ENCODE measurements around the gene ADK.
"Not testable (repeated sequence)": the region's sequence is repeated elsewhere in the genome, so short reads cannot be mapped to it uniquely, and the experiment has no call there.

ADK gene

DNA sequence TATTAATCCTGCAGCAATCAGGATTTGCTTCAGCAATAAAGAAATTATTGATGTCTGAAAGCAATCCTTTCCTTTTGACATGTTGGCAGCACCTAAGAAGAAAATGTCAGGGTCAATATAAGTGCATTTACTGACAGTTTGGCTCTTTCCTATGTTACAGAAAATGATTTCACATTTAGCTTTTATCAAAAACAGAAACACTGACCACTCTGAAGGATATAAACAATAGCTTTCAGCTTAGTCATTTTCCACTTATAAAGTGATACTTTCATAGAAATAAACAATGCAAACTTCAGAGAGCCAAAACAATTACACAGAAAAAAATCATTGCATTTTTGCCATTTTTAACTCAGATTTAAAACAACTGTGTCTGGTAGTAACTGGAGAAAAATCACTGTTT, 349.8 kb downstream of the ADK start:
- DNase-seq: no peak

DNA sequence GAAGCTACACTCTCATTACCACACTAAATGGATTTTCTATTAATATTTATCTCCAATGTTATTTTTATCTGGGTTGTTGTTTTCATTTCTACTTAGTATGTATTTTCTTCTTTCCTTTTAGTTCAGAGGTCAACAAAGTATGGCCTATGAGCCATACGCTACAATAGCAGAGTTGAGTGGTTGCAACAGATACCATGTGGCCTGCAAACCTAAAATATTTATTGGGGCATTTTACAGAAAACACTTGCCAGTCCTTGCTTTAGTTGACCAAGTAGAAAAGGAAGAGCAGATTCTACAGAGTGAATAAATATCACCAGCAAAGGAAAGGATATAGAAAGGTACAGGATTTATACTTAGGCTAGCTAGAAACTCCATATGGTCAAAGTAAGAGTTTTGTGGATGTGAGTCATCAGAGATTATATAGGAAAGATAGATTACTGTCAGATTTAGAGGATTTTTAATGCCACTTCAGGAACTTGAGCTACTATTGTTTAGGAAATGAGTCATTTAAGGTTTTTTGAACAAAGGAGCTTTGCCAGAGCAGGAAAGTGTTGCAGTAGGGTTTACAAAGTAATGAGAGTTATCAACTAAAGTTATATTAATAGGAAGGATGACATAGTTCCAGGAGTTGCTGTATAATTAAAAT, 352.1 kb downstream of the ADK start:
- DNase-seq: no peak

DNA sequence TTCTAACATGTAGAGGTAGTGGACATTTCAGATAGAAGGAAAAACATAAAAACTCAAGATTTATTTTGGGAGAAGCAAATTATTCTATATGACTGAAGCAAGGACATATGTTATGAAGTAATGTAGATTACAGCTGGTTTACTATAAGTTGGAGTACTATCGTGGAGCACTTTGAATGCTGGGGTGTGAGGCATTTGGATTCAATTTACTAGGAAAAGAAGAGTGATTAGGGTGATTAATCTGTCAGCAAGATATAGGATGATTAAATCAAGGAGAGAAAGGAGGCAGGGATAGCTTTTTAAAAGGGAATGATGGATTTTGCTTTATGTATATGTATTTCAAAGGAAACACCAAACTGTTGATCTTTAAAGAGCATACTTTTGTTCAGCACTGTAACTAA, 356.9 kb downstream of the ADK start:
- DNase-seq: no peak

DNA sequence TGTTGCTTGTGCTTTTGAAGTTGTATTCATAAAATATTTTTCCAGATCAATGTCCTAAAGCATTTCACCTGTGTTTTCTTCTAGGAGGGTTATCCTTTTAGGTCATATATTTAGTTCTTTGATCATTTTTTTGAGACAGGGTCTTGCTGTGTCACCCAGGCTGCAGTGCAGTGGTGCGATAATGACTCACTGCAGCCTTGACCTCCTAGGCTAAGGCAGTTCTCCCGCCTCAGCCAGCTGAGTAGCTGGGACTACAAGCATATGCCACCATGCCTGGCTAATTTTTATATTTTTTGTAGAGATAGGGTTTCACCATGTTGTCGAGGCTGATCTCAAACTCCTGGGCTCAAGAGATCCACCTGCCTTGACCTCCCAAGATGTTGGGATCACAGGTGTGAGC, 359.6 kb downstream of the ADK start:
- DNase-seq: no peak

DNA sequence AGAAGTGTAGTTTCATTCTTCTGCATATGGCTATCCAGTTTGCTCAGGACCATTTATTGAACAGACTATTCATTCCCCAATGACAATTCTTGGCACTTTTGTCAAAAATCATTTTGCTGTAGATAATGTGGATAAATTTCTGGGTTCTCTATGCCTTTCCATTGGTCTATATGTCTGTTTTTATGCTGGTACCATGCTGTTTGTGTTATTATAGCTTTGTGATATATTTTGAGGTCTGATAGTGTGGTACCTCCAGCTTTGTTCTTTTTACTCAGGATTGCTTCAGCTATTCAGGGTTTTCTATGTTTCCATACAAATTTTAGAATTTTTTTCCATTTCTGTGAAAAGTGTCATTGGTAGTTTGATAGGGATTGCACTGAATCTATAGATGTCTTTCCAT, 360.0 kb downstream of the ADK start:
- DNase-seq: no peak

DNA sequence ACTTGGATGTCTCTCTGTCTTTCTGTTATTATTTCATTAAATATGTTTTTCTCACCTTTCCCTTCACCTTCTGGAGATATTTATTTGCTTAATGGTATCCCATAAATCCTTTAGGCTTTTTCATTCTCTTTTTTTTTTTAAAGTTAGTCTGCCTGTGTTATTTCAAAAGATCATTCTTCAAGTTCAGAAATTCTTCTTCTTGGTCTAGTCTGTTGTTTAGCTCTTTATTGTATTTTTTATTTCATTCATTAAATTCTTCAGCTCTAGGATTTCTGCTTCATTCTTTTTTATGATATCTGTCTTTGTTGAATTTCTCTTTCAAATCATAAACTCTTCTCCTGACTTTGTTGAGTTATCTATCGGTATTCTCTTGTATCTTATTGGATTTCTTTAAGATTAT, 363.3 kb downstream of the ADK start:
- no peak for DNase-seq

DNA sequence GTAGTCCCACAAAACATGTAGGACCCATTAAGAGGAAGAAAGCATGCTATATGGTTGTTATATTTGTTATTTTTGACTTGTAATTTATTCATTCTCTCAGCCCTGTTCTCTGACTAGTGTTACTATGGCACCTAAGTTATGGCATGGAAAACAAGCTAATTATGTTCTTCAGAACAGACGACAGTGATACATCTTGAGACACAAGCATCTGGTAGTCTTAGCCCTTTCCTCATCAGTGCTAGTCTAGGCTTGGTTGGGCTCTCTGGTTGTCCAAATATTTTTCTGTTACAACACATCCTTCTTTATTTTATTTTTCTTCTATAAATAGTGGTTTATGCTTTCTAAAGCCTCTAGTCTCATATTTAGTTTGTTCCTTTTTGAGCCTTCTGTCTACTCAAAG, 367.0 kb downstream of the ADK start:
- no peak for DNase-seq

DNA sequence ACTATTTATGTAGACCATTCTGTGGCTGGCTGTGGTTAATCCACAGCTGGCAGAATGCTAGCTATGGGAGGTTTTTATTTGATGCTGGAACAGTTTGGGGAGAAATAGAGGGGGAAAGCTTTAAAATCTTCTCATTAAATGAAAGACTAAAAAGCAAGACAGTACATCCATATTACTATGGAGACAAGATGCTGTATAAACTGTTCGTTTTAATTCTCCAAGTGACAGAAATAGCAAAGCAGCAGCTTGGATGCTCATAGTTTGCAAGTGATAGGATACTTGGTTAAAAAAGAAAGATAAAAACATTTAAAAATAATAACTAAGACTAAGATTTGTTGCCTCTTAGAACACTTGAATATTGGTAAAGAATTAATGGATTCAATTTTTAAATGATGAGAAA, 370.5 kb downstream of the ADK start:
- no peak for DNase-seq

DNA sequence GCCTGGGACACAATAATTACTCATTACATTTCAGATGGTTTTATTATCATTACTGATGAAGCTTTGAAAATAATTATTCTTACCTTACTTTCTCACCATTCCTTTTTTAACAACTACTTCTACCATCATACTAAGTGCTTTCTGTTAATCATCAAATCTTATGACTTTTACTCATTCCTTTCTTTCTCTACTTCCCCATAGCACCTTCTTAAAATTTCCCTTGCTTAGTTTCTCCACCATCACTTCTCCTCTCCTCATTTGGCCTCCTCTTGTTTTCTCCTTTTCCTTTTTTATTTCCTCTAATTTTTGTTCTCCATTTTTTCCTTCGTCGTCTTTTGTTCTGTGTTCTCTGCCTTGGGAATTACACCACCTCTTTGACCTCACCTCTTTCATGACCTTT, 372.2 kb downstream of the ADK start:
- no peak for DNase-seq

DNA sequence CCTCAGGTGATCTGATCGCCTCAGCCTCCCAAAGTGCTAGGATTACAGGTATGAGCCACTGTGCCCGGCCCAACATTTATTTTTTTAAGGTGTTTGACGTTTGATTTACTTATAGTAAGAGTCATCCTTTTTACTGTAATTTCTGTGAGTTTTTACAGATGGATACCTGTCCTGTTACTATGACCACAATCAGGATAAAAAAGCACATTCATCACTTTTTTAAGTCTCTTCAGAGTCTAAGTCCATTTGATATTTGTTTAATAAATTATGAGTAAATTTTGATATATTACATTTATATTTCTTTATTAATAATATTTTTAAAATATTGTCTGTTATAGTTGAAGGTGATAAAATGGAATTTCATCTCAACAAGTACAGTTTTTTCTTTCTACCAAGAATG, 374.9 kb downstream of the ADK start:
- DNase-seq: no peak

DNA sequence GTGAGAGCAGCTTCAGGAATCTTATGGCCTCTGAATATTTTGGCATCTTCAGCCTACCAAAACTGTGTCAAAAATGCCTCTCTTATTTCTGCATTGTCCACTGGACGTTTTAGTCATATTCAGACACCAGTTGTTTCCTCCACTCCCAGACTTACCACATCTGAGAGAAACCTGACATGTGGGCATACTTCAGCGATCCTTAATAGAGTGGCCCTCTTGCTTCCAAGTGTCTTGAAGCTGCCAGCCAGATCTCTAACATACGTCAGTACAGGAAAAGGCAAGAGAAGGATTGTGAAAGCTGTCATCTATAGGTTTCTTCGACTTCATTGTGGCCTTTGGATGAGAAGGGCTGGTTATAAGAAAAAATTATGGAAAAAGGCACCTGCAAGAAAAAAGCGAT, 376.6 kb downstream of the ADK start:
- not testable (repeated sequence) for DNase-seq

DNA sequence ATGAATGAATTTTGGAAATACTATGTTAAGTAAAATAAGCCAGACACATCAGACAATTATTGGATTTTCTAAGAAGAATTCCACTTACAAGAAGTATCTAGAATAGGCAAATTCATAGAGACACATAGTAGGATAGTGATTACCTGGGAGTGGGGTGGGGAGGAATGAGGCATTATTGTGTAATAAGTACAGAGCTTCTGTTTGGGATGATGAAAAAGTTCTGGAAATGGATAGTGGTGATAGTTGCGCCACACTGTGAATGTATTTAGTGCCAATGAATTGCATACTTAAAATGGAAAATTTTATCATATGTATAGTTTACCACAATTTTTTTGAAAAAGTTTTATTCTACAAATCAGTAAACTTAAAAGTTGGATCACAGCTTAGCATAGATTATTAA, 378.2 kb downstream of the ADK start:
- DNase-seq: no peak

DNA sequence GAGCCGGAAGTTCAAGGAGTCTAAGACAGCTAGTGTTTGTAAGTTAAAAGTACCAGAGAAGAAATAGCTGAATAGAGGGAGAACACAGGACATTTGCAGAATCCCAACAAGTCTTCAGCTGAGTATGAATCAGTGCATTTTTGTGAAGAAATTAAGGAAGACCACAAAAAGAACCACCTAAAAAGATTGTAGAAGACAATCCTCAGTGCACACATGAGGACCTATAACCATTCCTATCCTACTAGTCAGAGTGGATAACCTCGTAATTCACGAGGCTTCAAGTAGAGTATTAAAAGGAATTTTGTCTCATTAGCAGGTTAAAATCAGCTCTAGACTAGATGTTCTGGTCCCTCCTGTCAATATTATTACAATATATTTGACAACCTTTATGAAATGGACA, 380.0 kb downstream of the ADK start:
- DNase-seq: no peak

DNA sequence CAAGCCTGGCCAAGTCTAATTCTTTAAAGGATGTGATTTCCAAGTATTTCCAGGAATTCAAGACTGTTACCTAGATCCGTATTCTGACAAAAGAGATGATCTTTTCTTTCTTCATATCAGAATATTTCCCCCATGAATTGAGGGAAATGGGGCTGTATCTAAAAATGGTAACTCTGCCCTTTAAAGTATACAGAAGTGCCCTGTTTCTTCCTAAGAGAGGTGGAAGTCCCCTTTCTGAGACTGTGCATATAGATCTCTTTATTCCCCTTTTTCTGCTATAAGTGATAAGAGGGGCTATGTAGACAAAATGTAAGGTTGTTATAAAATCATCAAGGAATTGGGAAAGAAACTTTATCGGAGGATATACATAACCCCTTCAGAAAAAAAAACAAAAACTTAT, 388.3 kb downstream of the ADK start:
- DNase-seq: no peak

DNA sequence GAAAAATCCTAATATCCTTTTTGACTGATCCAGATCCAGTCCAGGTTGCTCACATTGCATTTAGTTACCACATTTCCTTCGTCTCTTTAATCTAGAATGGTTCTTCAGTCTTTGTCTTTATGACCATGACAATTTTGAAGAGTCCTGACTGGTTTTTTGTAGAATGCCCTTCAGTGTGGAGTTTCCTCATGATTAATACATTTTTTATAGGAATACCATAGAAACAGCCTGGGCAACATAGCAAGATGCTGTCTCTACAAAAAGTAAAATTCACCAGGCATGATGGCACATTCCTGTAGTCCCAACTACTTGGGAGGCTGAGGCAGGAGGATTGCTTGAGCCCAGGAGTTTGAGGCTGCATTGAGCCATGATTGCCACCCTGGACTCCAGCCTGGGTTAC, 390.4 kb downstream of the ADK start:
- DNase-seq: no peak

DNA sequence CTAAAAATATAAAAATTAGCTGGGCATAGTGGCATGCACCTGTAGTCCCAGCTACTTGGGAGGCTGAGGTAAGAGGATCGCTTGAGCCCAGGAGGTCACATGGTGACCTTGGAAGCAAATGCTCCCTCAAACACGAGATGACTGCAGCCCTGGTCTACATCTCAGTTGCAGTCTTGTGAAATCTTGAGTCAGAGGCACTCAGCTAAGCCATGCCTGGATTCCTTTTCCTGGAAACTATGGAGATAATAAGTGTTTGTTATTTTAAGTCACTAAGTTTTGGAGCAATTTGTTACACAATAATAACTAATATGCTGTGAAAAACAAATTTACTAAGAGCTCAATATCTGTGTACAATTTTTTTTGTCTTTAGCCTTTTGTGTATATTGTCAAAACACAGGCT, 391.1 kb downstream of the ADK start:
- DNase-seq: no peak

DNA sequence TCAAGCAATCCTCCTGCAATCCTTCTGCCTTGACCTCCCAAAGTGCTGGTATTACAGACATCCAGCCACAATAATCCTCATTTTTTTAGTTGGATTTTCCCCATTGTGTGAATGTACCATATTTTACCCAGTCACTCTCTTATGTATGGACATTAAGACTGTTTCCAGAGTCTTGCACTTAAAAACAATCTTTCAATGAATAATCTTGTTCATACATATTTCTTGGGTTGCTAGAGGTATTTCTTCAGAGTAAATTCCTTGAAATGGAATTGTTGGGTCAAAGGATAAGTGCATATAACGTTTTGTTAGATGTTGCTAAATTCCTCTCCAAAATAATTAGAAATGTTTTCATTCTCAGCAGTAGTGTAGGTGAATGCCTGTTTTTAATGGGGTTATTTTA, 392.3 kb downstream of the ADK start:
- DNase-seq: no peak

DNA sequence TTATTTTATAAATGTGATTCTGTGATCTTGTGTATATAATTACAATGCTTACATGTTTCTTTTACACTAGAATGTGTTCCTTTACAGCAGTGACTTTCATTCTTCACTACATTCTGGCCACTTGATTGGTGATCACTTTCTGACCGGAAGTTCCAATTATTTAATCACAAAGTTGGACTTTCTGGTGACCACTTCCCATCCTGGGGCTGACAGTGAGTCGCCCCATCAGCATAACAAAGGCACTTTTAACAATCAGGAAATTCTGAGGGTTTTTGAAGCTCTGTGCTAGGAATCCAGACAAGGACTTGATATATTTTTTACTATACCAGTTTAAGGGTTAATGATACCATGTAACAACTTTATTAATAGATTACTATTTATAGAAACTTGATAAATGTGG, 393.1 kb downstream of the ADK start:
- DNase-seq: no peak

DNA sequence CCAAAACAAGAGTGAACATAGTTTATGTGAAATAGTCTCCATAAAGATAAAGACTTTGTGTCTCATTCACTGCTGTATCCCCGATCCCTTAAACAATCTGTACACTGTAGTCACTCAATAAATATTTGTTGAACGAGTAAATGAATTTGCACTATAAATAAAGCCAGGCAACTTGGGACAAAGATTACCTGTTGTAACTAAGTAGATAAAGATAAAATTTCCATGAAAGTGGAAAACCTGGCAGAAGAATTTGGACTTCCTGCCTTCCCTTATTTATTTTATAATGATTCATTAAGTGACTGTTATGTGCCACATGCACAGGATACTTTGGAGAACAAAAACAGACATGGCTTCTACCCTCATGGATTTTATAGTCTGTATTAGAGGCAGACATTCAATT, 397.7 kb downstream of the ADK start:
- DNase-seq: no peak

DNA sequence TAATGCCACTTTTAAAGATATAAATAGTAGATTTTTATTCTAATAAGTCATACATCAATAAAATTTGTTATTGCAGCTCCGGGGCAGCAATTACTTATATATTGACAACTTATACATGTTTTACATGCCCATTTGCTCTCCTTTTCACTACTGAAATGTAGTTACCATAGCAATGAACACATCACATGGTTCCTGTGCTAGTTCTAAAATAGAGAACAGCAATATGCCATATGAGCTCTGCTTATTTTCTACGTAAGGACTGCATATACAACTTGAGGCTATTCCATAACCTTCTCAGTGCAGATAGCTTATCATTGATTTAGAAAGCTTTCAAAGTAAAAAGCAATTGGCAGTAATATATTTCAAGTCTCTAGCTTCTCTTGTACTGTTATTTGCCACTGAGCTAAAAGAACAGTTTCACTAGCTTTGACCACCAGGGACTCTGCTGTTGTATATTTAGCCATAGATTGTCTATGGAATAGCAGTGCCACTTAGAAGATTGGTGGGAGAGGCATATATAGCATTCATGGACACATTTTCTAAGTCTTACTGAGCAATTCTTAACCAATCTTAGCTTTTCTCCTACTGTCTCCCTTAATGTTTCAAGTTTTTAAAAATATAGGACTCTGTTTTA, 405.2 kb downstream of the ADK start:
- DNase-seq: no peak

DNA sequence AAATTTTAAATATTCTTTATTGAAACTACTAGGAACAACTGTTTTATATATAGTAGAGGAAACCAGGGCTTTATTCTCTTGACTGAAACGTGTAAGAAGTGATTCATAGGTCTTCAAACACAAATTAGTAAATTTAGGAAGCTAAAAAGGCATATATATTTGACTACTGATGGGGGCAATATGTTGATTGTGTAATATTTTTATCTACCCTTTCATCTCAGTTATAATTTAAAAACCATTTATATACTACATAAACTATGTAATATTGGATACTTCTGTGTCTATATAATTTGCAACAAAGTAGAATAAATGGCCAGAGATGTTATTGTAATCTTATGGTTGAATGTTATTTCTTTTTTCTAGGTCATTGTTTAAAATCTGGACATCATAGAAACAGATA, 406.1 kb downstream of the ADK start:
- DNase-seq: no peak

DNA sequence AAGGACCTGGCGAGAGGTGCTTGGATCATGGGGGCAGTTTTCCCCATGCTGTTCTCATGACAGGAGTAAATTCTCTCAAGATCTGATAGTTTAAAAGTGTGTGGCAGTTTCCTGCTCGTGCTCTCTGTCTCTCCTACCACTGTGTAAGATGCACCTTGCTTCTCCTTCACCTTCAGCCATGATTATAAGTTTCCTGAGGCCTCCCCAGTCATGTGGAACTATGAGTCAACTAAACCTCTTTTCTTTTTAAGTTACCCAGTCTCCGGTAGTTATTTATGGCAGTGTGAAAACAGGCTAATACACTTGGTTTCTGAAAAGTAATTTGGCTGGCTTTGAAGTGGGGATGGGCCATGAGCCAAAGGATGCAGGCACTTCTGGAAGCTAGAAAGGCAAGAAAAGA, 407.4 kb downstream of the ADK start:
- no peak for DNase-seq

DNA sequence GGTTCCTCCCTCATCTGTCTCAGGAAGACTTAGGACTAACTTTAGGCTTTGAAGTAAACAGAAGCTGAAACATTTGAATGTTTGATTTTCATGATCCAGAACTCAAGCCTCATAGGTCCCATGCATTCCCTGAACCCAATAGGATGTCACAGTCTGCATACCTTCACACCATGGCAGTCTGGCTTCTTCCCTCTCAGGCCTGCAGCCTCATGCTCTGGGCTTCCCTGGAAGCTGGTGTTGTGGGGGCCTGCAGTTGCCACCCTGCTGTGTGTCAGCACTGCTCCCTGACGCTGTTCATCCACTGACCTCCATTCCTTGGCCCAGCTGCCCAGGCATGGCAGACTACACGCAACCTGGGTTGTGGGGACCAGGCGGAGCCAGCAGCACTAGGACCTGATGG, 407.9 kb downstream of the ADK start:
- no peak for DNase-seq

DNA sequence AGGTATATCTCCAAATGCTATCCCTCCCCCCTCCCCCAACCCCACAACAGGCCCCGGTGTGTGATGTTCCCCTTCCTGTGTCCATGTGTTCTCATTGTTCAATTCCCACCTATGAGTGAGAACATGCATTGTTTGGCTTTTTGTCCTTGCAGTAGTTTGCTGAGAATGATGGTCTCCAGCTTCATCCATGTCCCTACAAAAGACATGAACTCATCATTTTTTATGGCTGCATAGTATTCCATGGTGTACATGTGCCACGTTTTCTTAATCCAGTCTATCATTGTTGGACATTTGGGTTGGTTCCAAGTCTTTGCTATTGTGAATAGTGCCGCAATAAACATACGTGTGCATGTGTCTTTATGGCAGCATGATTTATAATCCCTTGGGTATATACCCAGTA, 417.9 kb downstream of the ADK start:
- DNase-seq: not testable (repeated sequence)

DNA sequence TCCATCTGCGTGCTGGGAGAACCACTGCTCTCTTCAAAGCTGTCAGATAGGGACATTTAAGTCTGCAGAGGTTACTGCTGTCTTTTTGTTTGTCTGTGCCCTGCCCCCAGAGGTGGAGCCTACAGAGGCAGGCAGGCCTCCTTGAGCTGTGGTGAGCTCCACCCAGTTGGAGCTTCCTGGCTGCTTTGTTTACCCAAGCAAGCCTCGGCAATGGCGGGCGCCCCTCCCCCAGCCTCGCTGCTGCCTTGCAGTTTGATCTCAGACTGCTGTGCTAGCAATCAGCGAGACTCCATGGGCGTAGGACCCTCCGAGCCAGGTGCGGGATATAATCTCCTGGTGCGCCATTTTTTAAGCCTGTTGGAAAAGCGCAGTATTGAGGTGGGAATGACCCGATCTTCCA, 422.5 kb downstream of the ADK start:
- DNase-seq: not testable (repeated sequence)

All from stimulated activated CD4-positive, alpha-beta T cell treated with anti-CD3 and anti-CD28 coated beads, Interleukin-2, amount 100 ng/mL, for 48 hours (primary cell).